SK-N-SH treated with all-trans-retinoic acid at 6 μM for 48 hours (cell line): ENCODE results near the gene RRP36.
A peak's percentile ranks its signal among the peaks of the same experiment; 100 is the strongest.

Experiments used
- ATAC-seq: fragments of 200-7000 bp; cut with Tn5 transposase; 3 replicates; pipeline ENCODE4 v1.9.1; 2020; ENCODE audit warnings: mild to moderate bottlenecking, moderate library complexity
- ARNTL ChIP-seq: fragments of 450-650 bp; formaldehyde crosslinking; IDR thresholded peaks from 2 replicates; pipeline ENCODE4 v1.5.0; 2020; ENCODE audit warnings: low read depth, mild to moderate bottlenecking, moderate library complexity, borderline replicate concordance
- BACH2 ChIP-seq: fragments of 250-450 bp; sonication (Bioruptor Pico); IDR thresholded peaks from 2 replicates; pipeline ENCODE4 v1.9.0; 2021; ENCODE audit warnings: mild to moderate bottlenecking, borderline replicate concordance
- CREB5 ChIP-seq: fragments of 250-450 bp; sonication (Bioruptor Pico); IDR thresholded peaks from 2 replicates; pipeline ENCODE4 v1.5.1; 2020; ENCODE audit warnings: low read depth, mild to moderate bottlenecking, moderate library complexity
- CSDC2 ChIP-seq: fragments of 250-450 bp; sonication (Bioruptor Pico); IDR thresholded peaks from 2 replicates; pipeline ENCODE4 v1.5.0; 2020; ENCODE audit warnings: mild to moderate bottlenecking, moderate library complexity
- CSRNP3 ChIP-seq: fragments of 250-450 bp; sonication (Bioruptor Pico); IDR thresholded peaks from 2 replicates; pipeline ENCODE4 v1.5.1; 2021; ENCODE audit warnings: mild to moderate bottlenecking, moderate library complexity
- ESRRG ChIP-seq: fragments of 250-450 bp; sonication (Bioruptor Pico); IDR thresholded peaks from 2 replicates; pipeline ENCODE4 v1.6.1; 2021; ENCODE audit warnings: mild to moderate bottlenecking
- GLIS3 ChIP-seq: fragments of 250-450 bp; sonication (Bioruptor Pico); IDR thresholded peaks from 2 replicates; pipeline ENCODE4 v1.5.0; 2020; ENCODE audit warnings: mild to moderate bottlenecking, moderate library complexity
- ISL1 ChIP-seq: fragments of 250-450 bp; sonication (Bioruptor Pico); IDR thresholded peaks from 2 replicates; pipeline ENCODE4 v2.1.2; 2022; ENCODE audit warnings: mild to moderate bottlenecking, moderate library complexity
- OSR1 ChIP-seq: fragments of 250-450 bp; sonication (Bioruptor Pico); IDR thresholded peaks from 2 replicates; pipeline ENCODE4 v1.8.0; 2022; ENCODE audit warnings: moderate library complexity, mild to moderate bottlenecking, inconsistent platforms
- PATZ1 ChIP-seq: fragments of 250-450 bp; sonication (Bioruptor Pico); IDR thresholded peaks from 2 replicates; pipeline ENCODE4 v1.8.0; 2020; ENCODE audit warnings: mild to moderate bottlenecking, moderate library complexity, borderline replicate concordance
- POU6F1 ChIP-seq: fragments of 250-450 bp; sonication (Bioruptor Pico); IDR thresholded peaks from 2 replicates; pipeline ENCODE4 v1.8.0; 2021; ENCODE audit warnings: low read depth, mild to moderate bottlenecking, moderate library complexity, borderline replicate concordance
- PPARA ChIP-seq: fragments of 250-450 bp; sonication (Bioruptor Pico); IDR thresholded peaks from 2 replicates; pipeline ENCODE4 v1.5.0; 2020; ENCODE audit warnings: mild to moderate bottlenecking, borderline replicate concordance
- RARB ChIP-seq: fragments of 250-450 bp; sonication (Bioruptor Pico); IDR thresholded peaks from 2 replicates; pipeline ENCODE4 v1.8.0; 2021; ENCODE audit warnings: mild to moderate bottlenecking, moderate library complexity
- SNAI2 ChIP-seq: fragments of 250-450 bp; sonication (Bioruptor Pico); IDR thresholded peaks from 2 replicates; pipeline ENCODE4 v1.5.0; 2020; ENCODE audit warnings: mild to moderate bottlenecking, moderate library complexity
- TCF4 ChIP-seq: fragments of 250-450 bp; sonication (Bioruptor Pico); IDR thresholded peaks from 2 replicates; pipeline ENCODE4 v1.8.0; 2021; ENCODE audit warnings: mild to moderate bottlenecking, moderate library complexity, borderline replicate concordance
- TOX ChIP-seq: fragments of 250-450 bp; sonication (Bioruptor Pico); IDR thresholded peaks from 2 replicates; pipeline ENCODE4 v1.8.0; 2021; ENCODE audit warnings: mild to moderate bottlenecking, moderate library complexity, borderline replicate concordance
- TSHZ2 ChIP-seq: fragments of 250-450 bp; sonication (Bioruptor Pico); IDR thresholded peaks from 2 replicates; pipeline ENCODE4 v1.5.0; 2020; ENCODE audit warnings: mild to moderate bottlenecking, moderate library complexity
- ZC3H10 ChIP-seq: fragments of 250-450 bp; sonication (Bioruptor Pico); IDR thresholded peaks from 2 replicates; pipeline ENCODE4 v1.5.1; 2021; ENCODE audit warnings: mild to moderate bottlenecking, moderate library complexity
- ZFP3 ChIP-seq: fragments of 250-450 bp; sonication (Bioruptor Pico); IDR thresholded peaks from 2 replicates; pipeline ENCODE4 v1.5.0; 2020; ENCODE audit warnings: mild to moderate bottlenecking, moderate library complexity
- ZFP30 ChIP-seq: fragments of 450-650 bp; formaldehyde crosslinking; IDR thresholded peaks from 2 replicates; pipeline ENCODE4 v1.5.0; 2022; ENCODE audit warnings: mild to moderate bottlenecking, moderate library complexity
- ZNF565 ChIP-seq: fragments of 450-650 bp; formaldehyde crosslinking; conservative IDR thresholded peaks from 2 replicates; pipeline ENCODE4 v1.5.0; 2020; ENCODE audit warnings: low read depth, mild to moderate bottlenecking, moderate library complexity
- ZNF70 ChIP-seq: fragments of 450-650 bp; formaldehyde crosslinking; IDR thresholded peaks from 2 replicates; pipeline ENCODE4 v1.5.0; 2020; ENCODE audit warnings: mild to moderate bottlenecking, moderate library complexity
- ZNF8 ChIP-seq: fragments of 450-650 bp; formaldehyde crosslinking; IDR thresholded peaks from 2 replicates; pipeline ENCODE4 v1.5.0; 2020; ENCODE audit warnings: mild to moderate bottlenecking, moderate library complexity

The RRP36 gene

GRCh38 chr6:43013097-43013842, 8.2 kb upstream of the RRP36 start:
- peak; percentile 39 for ATAC-seq
- TF ChIP-seq OSR1 (CRISPR knock-in tag) (no peak), SNAI2 (no peak), ISL1 (no peak), CREB5 (CRISPR knock-in tag) (no peak), ARNTL (no peak), ZNF70 (no peak), TOX (CRISPR knock-in tag) (no peak), ZC3H10 (CRISPR knock-in tag) (no peak), POU6F1 (CRISPR knock-in tag) (no peak), BACH2 (no peak), ZFP30 (CRISPR knock-in tag) (no peak), TCF4 (no peak), GLIS3 (CRISPR knock-in tag) (no peak), ESRRG (CRISPR knock-in tag) (no peak), RARB (CRISPR knock-in tag) (no peak), ZFP3 (CRISPR knock-in tag) (no peak), ZNF8 (no peak), PATZ1 (no peak), CSDC2 (CRISPR knock-in tag) (no peak)

- peak; percentile 93 for ATAC-seq
- TF ChIP-seq ARNTL (no peak), ZNF565 (CRISPR knock-in tag) (no peak), CREB5 (CRISPR knock-in tag) (no peak), CSRNP3 (CRISPR knock-in tag) (no peak), TCF4 (no peak), OSR1 (CRISPR knock-in tag) (no peak), PPARA (no peak), ZNF70 (no peak), ISL1 (no peak), PATZ1 (no peak), ZFP3 (CRISPR knock-in tag) (no peak), TSHZ2 (no peak), ZFP30 (CRISPR knock-in tag) (no peak)
These were observed 7.5 kb upstream of the RRP36 start, which contains the start of the genes KLHDC3 and MEA1 for GRCh38 chr6:43013843-43014433. Gene KLHDC3 (plus strand): TSS chr6:43014249. CDS start chr6:43017193, 2,944 bp downstream. Gene MEA1 (minus strand): TSS chr6:43013946. CDS start chr6:43013813, 133 bp downstream.
